ENCODE data around the gene BIN1. TPM values are rescaled to one million over a fixed set of nuclear protein-coding genes. Genes with fewer than 3 reads are reported as not detected.

BIN1 gene
- total RNA-seq, 1 donor from 2014 or later, result 50.2 TPM

DNA sequence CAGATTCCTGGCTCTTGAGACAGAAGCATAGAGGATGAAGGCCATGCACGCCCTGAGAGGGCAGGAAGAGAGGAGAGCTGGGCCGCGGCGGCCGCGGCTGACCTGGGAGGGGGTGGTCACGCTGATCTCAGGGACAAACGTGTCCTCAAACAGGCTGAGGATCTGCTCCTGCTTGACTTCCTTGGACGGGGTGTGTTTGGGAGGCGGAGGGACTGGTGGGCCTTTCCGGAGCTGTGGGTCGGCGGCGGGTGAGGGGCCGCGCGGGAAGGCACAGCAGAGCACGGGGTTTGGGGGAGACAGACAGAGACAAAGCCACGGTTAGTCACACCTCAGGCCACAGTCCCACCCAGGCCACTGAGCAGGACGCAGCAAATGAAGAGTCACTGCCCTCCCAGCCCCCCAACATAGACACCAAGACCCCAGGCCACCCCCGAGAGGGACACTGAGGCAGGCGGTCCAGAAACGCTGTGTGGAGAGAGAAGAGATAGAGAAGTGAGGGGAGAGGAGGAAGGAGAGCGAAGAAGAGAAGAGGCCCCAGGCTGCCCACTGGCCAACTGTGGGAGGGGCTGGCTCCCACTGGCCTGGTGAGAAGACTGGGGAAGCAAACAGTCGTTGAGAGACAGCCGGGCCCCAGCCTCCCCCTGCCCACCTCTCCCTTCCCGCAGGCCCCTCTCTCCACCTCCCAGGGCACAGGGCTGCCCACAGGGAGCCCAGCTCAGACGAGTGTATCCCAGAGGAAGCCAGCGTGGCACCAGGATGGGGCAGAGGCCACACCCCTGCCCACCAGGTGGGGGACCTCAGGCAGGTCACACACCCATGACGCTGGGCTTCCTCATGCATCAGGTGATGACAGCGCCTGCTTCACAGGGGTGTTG lies 49.3 kb downstream of the BIN1 start:
- Mint-ChIP-seq H3K36me3 (ENCODE audit: low read depth, unreplicated experiment) (peaks cover 15% of the 10 kb centered on the region), H3K4me3 (ENCODE audit: unreplicated experiment) (no peak overlapping the region), H3K27me3 (ENCODE audit: low read depth, unreplicated experiment) (no peaks in the 10 kb centered on the region), H3K27ac (ENCODE audit: unreplicated experiment) (no peak overlapping the region), H3K9me3 (ENCODE audit: unreplicated experiment) (no peaks in the 10 kb centered on the region), H3K4me1 (ENCODE audit: low read depth, unreplicated experiment) (peaks cover 9% of the 10 kb centered on the region)
- Histone ChIP-seq H3K36me3 (ENCODE audit: insufficient read depth, low read length) (no peaks in the 10 kb centered on the region), H3K9me3 (ENCODE audit: insufficient read depth, low read depth, low read length) (no peaks in the 10 kb centered on the region), H3K27me3 (ENCODE audit: insufficient read depth, low read length) (no peaks in the 10 kb centered on the region), H4K20me1 (ENCODE audit: insufficient read depth, low read length) (no peaks in the 10 kb centered on the region), H3K4me3 (ENCODE audit: insufficient read depth, low read depth, low read length) (no peak overlapping the region), H2AFZ (ENCODE audit: low read depth, low read length) (no peak overlapping the region), H3K4me2 (ENCODE audit: low read length) (no peak overlapping the region), H3K4me1 (ENCODE audit: insufficient read depth, low read length) (no peaks in the 10 kb centered on the region), H3K79me2 (ENCODE audit: insufficient read depth, low read length) (no peaks in the 10 kb centered on the region), H3K27ac (ENCODE audit: low read depth, low read length) (no peak overlapping the region), H3K9ac (ENCODE audit: low read length) (no peak overlapping the region)
- DNase-seq (ENCODE audit: low read depth) (no peak), FAIRE-seq (no peak)
- TF ChIP-seq EZH2 (IDR thresholded peaks at IDR 0.05; ENCODE audit: insufficient read depth, low read length) (no peak), CTCF (IDR thresholded peaks at IDR 0.05; ENCODE audit: insufficient read depth, low read depth, low read length) (no peak)

DNA sequence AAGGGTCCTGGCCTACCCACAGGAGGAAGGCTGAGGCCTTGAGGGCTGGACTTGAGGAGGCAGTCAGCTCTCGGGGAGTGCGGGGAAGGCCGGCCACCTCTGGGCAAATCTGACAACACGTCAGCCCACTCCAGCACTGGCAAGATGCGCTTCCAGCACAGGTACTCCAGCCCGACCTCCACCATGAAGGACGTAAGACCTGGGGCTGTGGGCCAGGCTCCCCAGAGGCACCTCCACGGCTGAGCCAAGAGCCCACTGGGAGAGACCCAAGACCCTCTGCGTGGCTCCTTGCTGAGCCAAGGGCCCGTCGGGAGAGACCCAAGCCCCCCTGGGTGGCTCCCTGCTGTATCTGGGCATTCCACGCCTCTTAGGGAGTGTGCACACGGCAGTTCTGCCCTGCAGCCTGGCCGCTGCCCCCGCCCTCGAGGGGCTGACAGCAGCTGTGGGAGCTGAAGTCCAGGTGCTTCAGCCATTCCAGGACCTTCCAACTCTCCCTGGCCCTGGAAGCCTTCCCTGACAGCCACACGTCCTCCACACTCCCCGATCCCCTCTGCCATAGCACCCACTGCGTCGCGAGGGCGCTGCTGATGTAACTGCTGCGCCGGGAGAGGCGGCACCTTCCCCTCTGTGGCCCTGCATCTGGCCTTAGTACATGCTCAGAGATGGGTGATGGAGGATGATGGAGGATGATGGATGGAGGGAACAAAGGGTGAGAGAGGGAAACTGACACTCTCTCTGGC lies 50.2 kb downstream of the BIN1 start:
- Mint-ChIP-seq H3K4me3 (ENCODE audit: unreplicated experiment) (no peak overlapping the region), H3K4me1 (ENCODE audit: low read depth, unreplicated experiment) (peaks cover 6% of the 10 kb centered on the region), H3K27ac (ENCODE audit: unreplicated experiment) (no peak overlapping the region), H3K9me3 (ENCODE audit: unreplicated experiment) (no peaks in the 10 kb centered on the region), H3K36me3 (ENCODE audit: low read depth, unreplicated experiment) (peaks cover 13% of the 10 kb centered on the region), H3K27me3 (ENCODE audit: low read depth, unreplicated experiment) (no peaks in the 10 kb centered on the region)
- FAIRE-seq (no peak), DNase-seq (ENCODE audit: low read depth) (no peak)
- Histone ChIP-seq H3K27ac (ENCODE audit: low read depth, low read length) (no peak overlapping the region), H3K4me3 (ENCODE audit: insufficient read depth, low read depth, low read length) (no peak overlapping the region), H3K27me3 (ENCODE audit: insufficient read depth, low read length) (no peaks in the 10 kb centered on the region), H3K36me3 (ENCODE audit: insufficient read depth, low read length) (no peaks in the 10 kb centered on the region), H3K9ac (ENCODE audit: low read length) (no peak overlapping the region), H4K20me1 (ENCODE audit: insufficient read depth, low read length) (no peaks in the 10 kb centered on the region), H3K9me3 (ENCODE audit: insufficient read depth, low read depth, low read length) (no peaks in the 10 kb centered on the region), H3K4me1 (ENCODE audit: insufficient read depth, low read length) (no peaks in the 10 kb centered on the region), H3K79me2 (ENCODE audit: insufficient read depth, low read length) (no peaks in the 10 kb centered on the region), H3K4me2 (ENCODE audit: low read length) (no peak overlapping the region), H2AFZ (ENCODE audit: low read depth, low read length) (no peak overlapping the region)
- TF ChIP-seq CTCF (IDR thresholded peaks at IDR 0.05; ENCODE audit: insufficient read depth, low read depth, low read length) (no peak), EZH2 (IDR thresholded peaks at IDR 0.05; ENCODE audit: insufficient read depth, low read length) (no peak)

All from astrocyte (in vitro differentiated cells and primary cell).